OCI-LY3 (cell line): ENCODE results near the gene N4BP3.

Source experiments
- EZH2phosphoT487 ChIP-seq: fragments of 200-600 bp; shearing (Covaris generic); IDR thresholded peaks from 2 replicates; pipeline ENCODE4 v1.6.1; 2018; ENCODE audit warnings: antibody characterized with exemption, mixed run types, low read depth
- TF ChIP-seq, protein P1 (sequence below): fragments of 200-600, 300-600 bp; sonication (generic); IDR thresholded peaks from 2 replicates; pipeline ENCODE4 v1.5.1; 2014; ENCODE audit warnings: antibody characterized with exemption, low read length, low read depth

DNA sequence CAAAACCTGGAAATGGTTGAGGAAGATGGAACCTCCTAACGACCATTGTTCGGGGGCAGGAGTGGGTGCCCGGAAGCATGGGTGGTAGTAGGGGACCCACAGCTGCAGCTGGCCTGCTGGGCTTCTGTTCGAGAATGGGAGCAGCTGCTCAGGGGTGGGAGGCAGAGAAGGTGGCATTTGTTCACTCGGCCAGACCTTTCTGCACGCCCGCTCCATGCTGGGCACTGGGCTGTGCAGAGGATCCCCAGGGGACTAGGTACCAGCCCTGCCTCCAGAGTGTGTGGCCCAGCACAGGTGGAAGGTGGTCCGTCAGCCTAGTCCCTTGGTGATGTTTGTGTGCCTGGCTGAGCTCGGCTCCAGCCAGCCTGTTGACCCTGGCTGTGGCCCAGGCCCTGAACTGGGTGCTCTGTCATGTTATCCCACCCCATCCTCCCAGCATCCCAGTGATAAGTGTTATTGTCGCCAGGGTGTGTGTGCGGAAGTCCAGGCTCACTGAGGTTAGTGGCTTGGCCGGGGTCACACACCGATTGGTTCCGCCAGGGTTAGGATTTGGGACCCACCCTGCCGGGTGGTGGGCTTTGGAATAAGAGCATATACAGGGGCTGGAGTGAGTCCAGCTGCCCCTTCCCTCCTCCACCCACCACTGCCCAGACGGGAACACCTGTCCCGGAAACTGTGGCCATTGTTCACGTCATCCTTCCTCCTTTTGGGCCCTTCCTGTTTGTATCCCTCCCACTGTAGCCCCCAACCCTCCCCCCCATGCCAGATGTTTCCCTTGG is 4.8 kb downstream of the N4BP3 start:
- TF ChIP-seq, protein P1, sequence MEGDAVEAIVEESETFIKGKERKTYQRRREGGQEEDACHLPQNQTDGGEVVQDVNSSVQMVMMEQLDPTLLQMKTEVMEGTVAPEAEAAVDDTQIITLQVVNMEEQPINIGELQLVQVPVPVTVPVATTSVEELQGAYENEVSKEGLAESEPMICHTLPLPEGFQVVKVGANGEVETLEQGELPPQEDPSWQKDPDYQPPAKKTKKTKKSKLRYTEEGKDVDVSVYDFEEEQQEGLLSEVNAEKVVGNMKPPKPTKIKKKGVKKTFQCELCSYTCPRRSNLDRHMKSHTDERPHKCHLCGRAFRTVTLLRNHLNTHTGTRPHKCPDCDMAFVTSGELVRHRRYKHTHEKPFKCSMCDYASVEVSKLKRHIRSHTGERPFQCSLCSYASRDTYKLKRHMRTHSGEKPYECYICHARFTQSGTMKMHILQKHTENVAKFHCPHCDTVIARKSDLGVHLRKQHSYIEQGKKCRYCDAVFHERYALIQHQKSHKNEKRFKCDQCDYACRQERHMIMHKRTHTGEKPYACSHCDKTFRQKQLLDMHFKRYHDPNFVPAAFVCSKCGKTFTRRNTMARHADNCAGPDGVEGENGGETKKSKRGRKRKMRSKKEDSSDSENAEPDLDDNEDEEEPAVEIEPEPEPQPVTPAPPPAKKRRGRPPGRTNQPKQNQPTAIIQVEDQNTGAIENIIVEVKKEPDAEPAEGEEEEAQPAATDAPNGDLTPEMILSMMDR, result no peak
- TF ChIP-seq EZH2phosphoT487, result no peak
